ENCODE data around the gene HMGB3.
A peak's percentile ranks its signal among the peaks of the same experiment; 100 is the strongest.

HMGB3 gene

GRCh38 chrX:151009582-151009981 lies 26.4 kb downstream of the HMGB3 start:
- no peak for TF ChIP-seq CTCF (IDR thresholded peaks at IDR 0.05; ENCODE audit: low read length, missing control alignments)
- no peak overlapping the region for H3K4me3 ChIP-seq (replicated peaks; ENCODE audit: low read depth, low read length)
- no peak for DNase-seq (ENCODE audit: low read depth)

GRCh38 chrX:151013164-151013743 lies 30.1 kb downstream of the HMGB3 start:
- no peak overlapping the region for H3K4me3 ChIP-seq (replicated peaks; ENCODE audit: low read depth, low read length)
- TF ChIP-seq CTCF (IDR thresholded peaks at IDR 0.05; ENCODE audit: low read length, missing control alignments): no peak
- DNase-seq (ENCODE audit: low read depth): no peak

GRCh38 chrX:151015684-151016083 lies 32.5 kb downstream of the HMGB3 start:
- TF ChIP-seq CTCF (IDR thresholded peaks at IDR 0.05; ENCODE audit: low read length, missing control alignments): no peak
- DNase-seq (ENCODE audit: low read depth): no peak
- H3K4me3 ChIP-seq (replicated peaks; ENCODE audit: low read depth, low read length): no peak overlapping the region

- no peak overlapping the region for H3K4me3 ChIP-seq (replicated peaks; ENCODE audit: low read depth, low read length)
- no peak for TF ChIP-seq CTCF (IDR thresholded peaks at IDR 0.05; ENCODE audit: low read length, missing control alignments)
- peak; percentile 5 for DNase-seq (ENCODE audit: low read depth)
These were observed 36.7 kb downstream of the HMGB3 start for GRCh38 chrX:151019856-151020255.

- TF ChIP-seq CTCF (IDR thresholded peaks at IDR 0.05; ENCODE audit: low read length, missing control alignments): no peak
- DNase-seq (ENCODE audit: low read depth): no peak
- no peak overlapping the region for H3K4me3 ChIP-seq (replicated peaks; ENCODE audit: low read depth, low read length)
These were observed 47.7 kb downstream of the HMGB3 start for GRCh38 chrX:151030845-151031244.

- no peak overlapping the region for H3K4me3 ChIP-seq (replicated peaks; ENCODE audit: low read depth, low read length)
- TF ChIP-seq CTCF (IDR thresholded peaks at IDR 0.05; ENCODE audit: low read length, missing control alignments): no peak
- no peak for DNase-seq (ENCODE audit: low read depth)
These were observed 48.3 kb downstream of the HMGB3 start for GRCh38 chrX:151031391-151031975.

GRCh38 chrX:151039351-151039750 lies 56.2 kb downstream of the HMGB3 start:
- no peak for TF ChIP-seq CTCF (IDR thresholded peaks at IDR 0.05; ENCODE audit: low read length, missing control alignments)
- no peak for DNase-seq (ENCODE audit: low read depth)
- no peak overlapping the region for H3K4me3 ChIP-seq (replicated peaks; ENCODE audit: low read depth, low read length)

All from fibroblast of pulmonary artery (primary cell).